Memory B cell (primary cell): ENCODE results near the gene ANKS1A.

ENCODE experiments used
- ATAC-seq: fragments of 150-1000 bp; cut with Tn5 transposase; 2 replicates; pipeline ENCODE4 v1.10.0; 2021; ENCODE audit warnings: low read depth, mild to moderate bottlenecking, moderate library complexity
- DNase-seq, 2 donors: peaks; one replicate each; pipeline ENCODE4 v3.0.0; 2022; ENCODE audit warnings: low spot score in 2 of 2
- H3K27ac Mint-ChIP-seq: one replicate; pipeline ENCODE4 v1.8.0; 2022; ENCODE audit warnings: mild to moderate bottlenecking, moderate library complexity, mixed read lengths
- H3K27me3 Mint-ChIP-seq: one replicate; pipeline ENCODE4 v1.8.0; 2022; ENCODE audit warnings: mixed read lengths
- H3K36me3 Mint-ChIP-seq: one replicate; pipeline ENCODE4 v1.8.0; 2022; ENCODE audit warnings: mild to moderate bottlenecking, mixed read lengths
- H3K4me1 Mint-ChIP-seq: one replicate; pipeline ENCODE4 v1.8.0; 2022; ENCODE audit warnings: mixed read lengths
- H3K4me3 Mint-ChIP-seq: one replicate; pipeline ENCODE4 v1.8.0; 2022; ENCODE audit warnings: mild to moderate bottlenecking, moderate library complexity, mixed read lengths
- H3K9me3 Mint-ChIP-seq: one replicate; pipeline ENCODE4 v1.8.0; 2022; ENCODE audit warnings: mixed read lengths

The ANKS1A gene

GRCh38 chr6:35037664-35038038, 148.6 kb downstream of the ANKS1A start:
- ATAC-seq, result no peak
- H3K4me1 Mint-ChIP-seq, result no peaks in the 10 kb centered on the region
- no peak for DNase-seq
- H3K27ac Mint-ChIP-seq, result no peak overlapping the region
- no peaks in the 10 kb centered on the region for H3K27me3 Mint-ChIP-seq
- no peaks in the 10 kb centered on the region for H3K9me3 Mint-ChIP-seq
- no peak overlapping the region for H3K4me3 Mint-ChIP-seq
- peaks cover 18% of the 10 kb centered on the region for H3K36me3 Mint-ChIP-seq

GRCh38 chr6:35038076-35038475, 149.0 kb downstream of the ANKS1A start:
- Mint-ChIP-seq H3K27me3 (no peaks in the 10 kb centered on the region), H3K9me3 (no peaks in the 10 kb centered on the region), H3K4me3 (no peak overlapping the region), H3K27ac (no peak overlapping the region), H3K4me1 (no peaks in the 10 kb centered on the region), H3K36me3 (peaks cover 19% of the 10 kb centered on the region)
- DNase-seq, result no peak
- ATAC-seq, result no peak

- H3K4me1 Mint-ChIP-seq, result no peaks in the 10 kb centered on the region
- H3K27ac Mint-ChIP-seq, result peak overlapping the region; percentile 28
- no peaks in the 10 kb centered on the region for H3K9me3 Mint-ChIP-seq
- DNase-seq (no peak), ATAC-seq (no peak)
- H3K4me3 Mint-ChIP-seq, result no peak overlapping the region
- peaks cover 17% of the 10 kb centered on the region for H3K36me3 Mint-ChIP-seq
- H3K27me3 Mint-ChIP-seq, result no peaks in the 10 kb centered on the region
Measured at GRCh38 chr6:35040398-35040797, 151.3 kb downstream of the ANKS1A start.

- Mint-ChIP-seq H3K27me3 (no peaks in the 10 kb centered on the region), H3K4me1 (no peaks in the 10 kb centered on the region), H3K27ac (peak overlapping the region; percentile 31), H3K36me3 (peaks cover 17% of the 10 kb centered on the region), H3K4me3 (no peak overlapping the region), H3K9me3 (no peaks in the 10 kb centered on the region)
- DNase-seq (no peak), ATAC-seq (no peak)
Measured at GRCh38 chr6:35041086-35041861, 152.2 kb downstream of the ANKS1A start.

GRCh38 chr6:35042031-35042815, 153.2 kb downstream of the ANKS1A start:
- DNase-seq (no peak), ATAC-seq (no peak)
- no peaks in the 10 kb centered on the region for H3K9me3 Mint-ChIP-seq
- H3K4me3 Mint-ChIP-seq, result no peak overlapping the region
- no peak overlapping the region for H3K27ac Mint-ChIP-seq
- H3K36me3 Mint-ChIP-seq, result peaks cover 17% of the 10 kb centered on the region
- H3K4me1 Mint-ChIP-seq, result no peaks in the 10 kb centered on the region
- no peaks in the 10 kb centered on the region for H3K27me3 Mint-ChIP-seq

- DNase-seq, result no peak
- Mint-ChIP-seq H3K4me3 (no peak overlapping the region), H3K36me3 (peaks cover 14% of the 10 kb centered on the region), H3K9me3 (no peaks in the 10 kb centered on the region), H3K4me1 (no peaks in the 10 kb centered on the region), H3K27ac (no peak overlapping the region), H3K27me3 (no peaks in the 10 kb centered on the region)
- ATAC-seq, result no peak
Measured at GRCh38 chr6:35043381-35044130, 154.5 kb downstream of the ANKS1A start.

GRCh38 chr6:35044145-35044745, 155.2 kb downstream of the ANKS1A start:
- H3K27ac Mint-ChIP-seq, result no peak overlapping the region
- ATAC-seq (no peak), DNase-seq (no peak)
- no peaks in the 10 kb centered on the region for H3K4me1 Mint-ChIP-seq
- H3K4me3 Mint-ChIP-seq, result no peak overlapping the region
- H3K36me3 Mint-ChIP-seq, result peaks cover 14% of the 10 kb centered on the region
- H3K9me3 Mint-ChIP-seq, result no peaks in the 10 kb centered on the region
- no peaks in the 10 kb centered on the region for H3K27me3 Mint-ChIP-seq

- Mint-ChIP-seq H3K27ac (no peak overlapping the region), H3K36me3 (peaks cover 12% of the 10 kb centered on the region), H3K9me3 (no peaks in the 10 kb centered on the region), H3K27me3 (no peaks in the 10 kb centered on the region), H3K4me1 (no peaks in the 10 kb centered on the region), H3K4me3 (no peak overlapping the region)
- ATAC-seq (no peak), DNase-seq (no peak)
Measured at GRCh38 chr6:35044761-35045421, 155.8 kb downstream of the ANKS1A start.

GRCh38 chr6:35046103-35046502, 157.0 kb downstream of the ANKS1A start:
- Mint-ChIP-seq H3K27ac (no peak overlapping the region), H3K36me3 (peaks cover 9% of the 10 kb centered on the region), H3K4me1 (no peaks in the 10 kb centered on the region)

GRCh38 chr6:35046862-35047261, 157.8 kb downstream of the ANKS1A start:
- no peaks in the 10 kb centered on the region for H3K9me3 Mint-ChIP-seq
- DNase-seq (no peak), ATAC-seq (no peak)
- no peak overlapping the region for H3K4me3 Mint-ChIP-seq
- no peaks in the 10 kb centered on the region for H3K4me1 Mint-ChIP-seq
- no peak overlapping the region for H3K27ac Mint-ChIP-seq
- no peaks in the 10 kb centered on the region for H3K27me3 Mint-ChIP-seq
- H3K36me3 Mint-ChIP-seq, result peaks cover 8% of the 10 kb centered on the region

More at GRCh38 chr6:35046103-35046502, 157.0 kb downstream of the ANKS1A start:
- no peaks in the 10 kb centered on the region for H3K9me3 Mint-ChIP-seq
- ATAC-seq (no peak), DNase-seq (no peak)
- no peaks in the 10 kb centered on the region for H3K27me3 Mint-ChIP-seq
- H3K4me3 Mint-ChIP-seq, result no peak overlapping the region

- Mint-ChIP-seq H3K9me3 (no peaks in the 10 kb centered on the region), H3K36me3 (peaks cover 6% of the 10 kb centered on the region), H3K4me1 (no peaks in the 10 kb centered on the region), H3K27ac (no peak overlapping the region), H3K27me3 (no peaks in the 10 kb centered on the region), H3K4me3 (no peak overlapping the region)
- ATAC-seq (no peak), DNase-seq (no peak)
Measured at GRCh38 chr6:35047265-35048011, 158.4 kb downstream of the ANKS1A start.

GRCh38 chr6:35048031-35048613, 159.1 kb downstream of the ANKS1A start:
- no peak overlapping the region for H3K4me3 Mint-ChIP-seq

More at GRCh38 chr6:35048031-35048613, 159.1 kb downstream of the ANKS1A start:
- H3K9me3 Mint-ChIP-seq, result no peaks in the 10 kb centered on the region
- H3K36me3 Mint-ChIP-seq, result peaks cover 5% of the 10 kb centered on the region
- no peak for DNase-seq
- H3K27me3 Mint-ChIP-seq, result no peaks in the 10 kb centered on the region
- no peak for ATAC-seq
- H3K4me1 Mint-ChIP-seq, result no peaks in the 10 kb centered on the region
- H3K27ac Mint-ChIP-seq, result no peak overlapping the region
